DND-41 (cell line): ENCODE data around the gene IPO11.

Experiments
- ATAC-seq: fragments of 200-7000 bp; cut with Tn5 transposase; 3 replicates; pipeline ENCODE4 v1.9.1; 2021; ENCODE audit warnings: low read depth; ENCODE audit not compliant: insufficient read depth
- DNase-seq: peaks from one replicate; pipeline ENCODE4 v3.0.0-alpha.2; 2020
- H2AFZ ChIP-seq: 2 replicates; pipeline ENCODE4 v1.6.0; 2012; ENCODE audit warnings: low read depth, low read length
- H3K27ac ChIP-seq: 2 replicates; pipeline ENCODE4 v1.5.1; 2012; ENCODE audit warnings: low read length, inconsistent platforms
- H3K27me3 ChIP-seq: fragments of 200-600 bp; sonication (generic); 2 replicates; pipeline ENCODE4 v1.6.0; 2012; ENCODE audit warnings: low read length, mild to moderate bottlenecking, inconsistent platforms; ENCODE audit not compliant: insufficient read depth, poor library complexity
- H3K36me3 ChIP-seq: 2 replicates; pipeline ENCODE4 v1.5.1; 2012; ENCODE audit warnings: low read length, inconsistent platforms; ENCODE audit not compliant: insufficient read depth
- H3K4me1 ChIP-seq: 2 replicates; pipeline ENCODE4 v1.5.1; 2012; ENCODE audit warnings: mild to moderate bottlenecking, low read length; ENCODE audit not compliant: insufficient read depth
- H3K4me2 ChIP-seq: 2 replicates; pipeline ENCODE4 v1.6.0; 2012; ENCODE audit warnings: mild to moderate bottlenecking, moderate library complexity, low read length, inconsistent platforms; ENCODE audit not compliant: insufficient read depth
- H3K4me3 ChIP-seq, 2 experiments: fragments of 200-600 bp in 1 of 2; shearing (Covaris generic) in 1 of 2; 2 replicates each; pipeline ENCODE4 v1.5.1; 2012 to 2016; ENCODE audit warnings: inconsistent platforms in 2 of 2, low read length in 2 of 2, mild to moderate bottlenecking in 2 of 2, low read depth in 1 of 2, moderate library complexity in 1 of 2
- H3K79me2 ChIP-seq: 2 replicates; pipeline ENCODE4 v1.6.0; 2012; ENCODE audit warnings: low read length, inconsistent platforms; ENCODE audit not compliant: insufficient read depth
- H3K9ac ChIP-seq: 2 replicates; pipeline ENCODE4 v1.6.0; 2012; ENCODE audit warnings: low read depth, mild to moderate bottlenecking, inconsistent platforms, low read length, moderate library complexity
- H3K9me3 ChIP-seq: 2 replicates; pipeline ENCODE4 v1.5.1; 2012; ENCODE audit warnings: low read length, moderate library complexity, mild to moderate bottlenecking, inconsistent platforms; ENCODE audit not compliant: insufficient read depth, severe bottlenecking
- H4K20me1 ChIP-seq: 2 replicates; pipeline ENCODE4 v1.6.0; 2012; ENCODE audit warnings: low read length; ENCODE audit not compliant: insufficient read depth
- EZH2 ChIP-seq: IDR thresholded peaks from 3 replicates; pipeline ENCODE4 v1.6.1; 2012; ENCODE audit warnings: borderline replicate concordance, low read depth, mild to moderate bottlenecking, moderate library complexity, low read length, inconsistent platforms; ENCODE audit not compliant: severe bottlenecking
- TF ChIP-seq, protein P1 (sequence below): IDR thresholded peaks from 2 replicates; pipeline ENCODE4 v1.5.1; 2012; ENCODE audit warnings: borderline replicate concordance, low read length, moderate library complexity, mild to moderate bottlenecking; ENCODE audit not compliant: poor library complexity, severe bottlenecking; ENCODE audit errors: extremely low read depth

Gene IPO11

DNA sequence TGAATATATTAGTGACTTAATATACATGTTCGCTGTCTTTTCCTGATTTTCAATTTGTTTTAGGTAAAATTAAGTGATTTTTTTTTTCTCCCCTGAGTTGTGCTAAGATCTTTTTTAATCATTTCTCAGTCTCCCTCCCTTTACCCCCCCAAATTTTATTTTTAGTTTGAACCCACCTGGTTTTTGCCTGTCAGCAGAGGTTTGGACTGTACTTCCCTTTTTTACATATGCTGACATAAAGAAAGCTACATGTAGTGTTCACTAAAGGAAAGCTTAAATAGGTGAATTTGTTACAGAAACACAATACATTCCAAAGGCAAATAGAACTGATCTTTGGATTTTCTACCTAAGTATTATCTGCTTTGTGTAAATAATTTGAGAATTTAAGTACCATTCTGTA is 82.2 kb downstream of the IPO11 start:
- H3K4me2 ChIP-seq: no peak overlapping the region

DNA sequence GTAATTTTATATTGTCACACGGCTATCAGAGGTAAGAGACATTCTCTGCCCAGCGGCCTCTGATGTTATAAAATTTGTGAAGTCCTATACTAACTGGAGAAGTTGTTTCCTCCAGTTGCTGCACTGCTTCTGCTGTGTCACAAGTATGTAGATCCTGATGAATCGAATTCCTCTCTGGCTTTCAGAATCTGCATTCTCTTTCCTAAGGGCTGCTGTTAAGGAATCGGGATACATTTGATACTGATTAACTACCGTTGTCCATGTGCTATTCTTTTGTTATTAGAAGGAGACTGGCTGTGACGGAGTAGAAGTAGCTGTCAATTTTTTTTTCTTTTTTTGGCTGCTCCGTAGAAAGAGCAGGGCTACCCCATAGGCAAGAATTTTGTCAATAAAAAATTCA is 84.3 kb downstream of the IPO11 start:
- peaks cover 60% of the 10 kb centered on the region for H3K36me3 ChIP-seq
- ATAC-seq: no peak

More for the DNA sequence above, 82.2 kb downstream of the IPO11 start:
- Histone ChIP-seq H3K79me2 (no peaks in the 10 kb centered on the region), H3K4me1 (no peaks in the 10 kb centered on the region), H2AFZ (no peak overlapping the region), H3K27me3 (no peaks in the 10 kb centered on the region), H4K20me1 (no peaks in the 10 kb centered on the region), H3K9me3 (no peaks in the 10 kb centered on the region), H3K9ac (no peak overlapping the region), H3K36me3 (peaks cover 63% of the 10 kb centered on the region), H3K4me3 (no peak overlapping the region), H3K27ac (no peak overlapping the region)
- DNase-seq: no peak
- no peak for ATAC-seq
- TF ChIP-seq, protein P1, sequence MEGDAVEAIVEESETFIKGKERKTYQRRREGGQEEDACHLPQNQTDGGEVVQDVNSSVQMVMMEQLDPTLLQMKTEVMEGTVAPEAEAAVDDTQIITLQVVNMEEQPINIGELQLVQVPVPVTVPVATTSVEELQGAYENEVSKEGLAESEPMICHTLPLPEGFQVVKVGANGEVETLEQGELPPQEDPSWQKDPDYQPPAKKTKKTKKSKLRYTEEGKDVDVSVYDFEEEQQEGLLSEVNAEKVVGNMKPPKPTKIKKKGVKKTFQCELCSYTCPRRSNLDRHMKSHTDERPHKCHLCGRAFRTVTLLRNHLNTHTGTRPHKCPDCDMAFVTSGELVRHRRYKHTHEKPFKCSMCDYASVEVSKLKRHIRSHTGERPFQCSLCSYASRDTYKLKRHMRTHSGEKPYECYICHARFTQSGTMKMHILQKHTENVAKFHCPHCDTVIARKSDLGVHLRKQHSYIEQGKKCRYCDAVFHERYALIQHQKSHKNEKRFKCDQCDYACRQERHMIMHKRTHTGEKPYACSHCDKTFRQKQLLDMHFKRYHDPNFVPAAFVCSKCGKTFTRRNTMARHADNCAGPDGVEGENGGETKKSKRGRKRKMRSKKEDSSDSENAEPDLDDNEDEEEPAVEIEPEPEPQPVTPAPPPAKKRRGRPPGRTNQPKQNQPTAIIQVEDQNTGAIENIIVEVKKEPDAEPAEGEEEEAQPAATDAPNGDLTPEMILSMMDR: no peak
- no peak for TF ChIP-seq EZH2

DNA sequence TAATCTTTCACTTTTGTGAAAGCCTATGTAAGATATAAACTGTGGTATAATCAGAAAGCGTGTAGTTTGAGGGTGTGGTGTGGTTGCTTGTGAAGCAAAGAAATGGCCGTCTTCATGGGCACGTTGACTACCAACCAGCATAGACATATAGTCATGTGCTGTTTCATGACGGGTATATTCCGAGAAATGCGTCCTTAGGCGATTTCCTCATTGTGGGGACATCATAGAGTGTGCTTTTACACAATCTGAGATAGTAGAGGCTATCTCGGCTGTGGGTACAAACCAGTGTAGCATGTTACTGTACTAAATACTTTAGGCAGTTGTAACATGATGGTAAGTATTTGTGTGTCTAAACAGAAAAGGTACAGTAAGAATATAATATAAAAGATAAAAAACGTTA is 86.4 kb downstream of the IPO11 start:
- Histone ChIP-seq H3K4me2 (no peak overlapping the region), H3K79me2 (no peaks in the 10 kb centered on the region), H3K9ac (no peak overlapping the region), H3K4me3 (no peak overlapping the region), H4K20me1 (no peaks in the 10 kb centered on the region), H3K36me3 (peaks cover 51% of the 10 kb centered on the region), H3K9me3 (no peaks in the 10 kb centered on the region), H3K27ac (no peak overlapping the region), H3K4me1 (no peaks in the 10 kb centered on the region), H2AFZ (no peak overlapping the region), H3K27me3 (no peaks in the 10 kb centered on the region)
- TF ChIP-seq, protein P1: no peak
- no peak for TF ChIP-seq EZH2
- ATAC-seq (no peak), DNase-seq (no peak)

More for the DNA sequence above, 84.3 kb downstream of the IPO11 start:
- Histone ChIP-seq H3K9ac (no peak overlapping the region), H3K4me1 (no peaks in the 10 kb centered on the region), H3K27me3 (no peaks in the 10 kb centered on the region), H3K4me3 (no peak overlapping the region), H3K4me2 (no peak overlapping the region), H2AFZ (no peak overlapping the region), H3K27ac (no peak overlapping the region), H3K9me3 (no peaks in the 10 kb centered on the region), H3K79me2 (no peaks in the 10 kb centered on the region), H4K20me1 (no peaks in the 10 kb centered on the region)
- TF ChIP-seq EZH2: no peak
- TF ChIP-seq, protein P1: no peak
- DNase-seq: no peak

DNA sequence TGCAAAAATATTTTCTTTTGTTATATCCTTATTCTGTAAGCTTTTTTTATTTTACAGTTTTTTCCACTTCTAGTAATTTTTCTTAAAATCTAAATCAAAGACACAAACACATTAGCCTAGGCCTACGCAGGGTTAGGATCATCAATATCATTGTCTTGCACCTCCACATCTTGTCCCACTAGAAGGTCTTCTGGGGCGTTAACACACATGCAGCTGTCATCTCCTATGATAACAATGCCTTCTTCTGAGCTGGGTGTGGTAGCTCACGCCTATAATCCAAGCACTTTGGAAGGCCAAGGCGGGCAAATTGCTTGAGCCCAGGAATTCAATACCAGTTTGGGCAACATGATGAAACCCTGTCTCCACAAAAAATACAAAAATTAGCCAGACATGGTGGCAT is 87.2 kb downstream of the IPO11 start:
- no peak overlapping the region for H3K4me3 ChIP-seq
- H3K4me2 ChIP-seq: no peak overlapping the region
- no peaks in the 10 kb centered on the region for H4K20me1 ChIP-seq
- H3K9ac ChIP-seq: no peak overlapping the region
- H3K36me3 ChIP-seq: peaks cover 48% of the 10 kb centered on the region
- H3K27ac ChIP-seq: no peak overlapping the region
- no peaks in the 10 kb centered on the region for H3K4me1 ChIP-seq
- DNase-seq (no peak), ATAC-seq (no peak)
- H3K27me3 ChIP-seq: no peaks in the 10 kb centered on the region
- H2AFZ ChIP-seq: no peak overlapping the region
- TF ChIP-seq, protein P1: no peak
- no peaks in the 10 kb centered on the region for H3K9me3 ChIP-seq
- no peaks in the 10 kb centered on the region for H3K79me2 ChIP-seq
